ENCODE results near the gene SDR42E2. TPM values are rescaled to one million over a fixed set of nuclear protein-coding genes. Genes with fewer than 3 reads are reported as not detected.

SDR42E2 gene
- total RNA-seq, 4 donors from 2014 or later: not detected

DNA sequence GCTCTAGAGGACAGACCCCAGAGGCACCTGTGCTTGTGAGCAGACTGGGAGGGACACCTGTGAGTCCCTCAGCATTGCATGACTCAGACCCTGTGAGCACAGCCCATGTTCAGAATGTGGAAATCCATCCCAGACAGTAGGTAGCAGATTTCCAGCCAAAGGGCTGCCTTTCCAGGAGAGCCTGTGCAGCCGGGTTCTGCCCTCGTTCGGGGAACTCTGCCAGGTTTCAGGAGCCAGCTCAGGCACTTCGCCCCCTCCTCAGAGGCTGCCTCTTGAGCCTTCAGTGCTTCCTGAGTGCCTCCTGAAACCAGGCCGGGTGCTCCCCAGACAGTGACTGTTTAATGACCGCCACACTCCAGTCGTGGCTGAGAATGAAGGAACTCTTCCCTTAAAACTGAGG, 23.3 kb upstream of the SDR42E2 start:
- in situ Hi-C loops (cut with MboI; ENCODE audit: low sequenced_read_pairs in 4 of 4) (no loop called here), intact Hi-C loops (cut with DNase I; ENCODE audit: low total_unique reads) (no loop called here)
- ATAC-seq: no peak
- no peaks in the 10 kb centered on the region for H3K36me3 ChIP-seq
- DNase-seq: no peak
- no peak overlapping the region for H3K4me3 ChIP-seq
- H3K27ac ChIP-seq: no peak overlapping the region
- no peaks in the 10 kb centered on the region for H3K27me3 ChIP-seq
- no peaks in the 10 kb centered on the region for H3K4me1 ChIP-seq
- TF ChIP-seq, protein P1, sequence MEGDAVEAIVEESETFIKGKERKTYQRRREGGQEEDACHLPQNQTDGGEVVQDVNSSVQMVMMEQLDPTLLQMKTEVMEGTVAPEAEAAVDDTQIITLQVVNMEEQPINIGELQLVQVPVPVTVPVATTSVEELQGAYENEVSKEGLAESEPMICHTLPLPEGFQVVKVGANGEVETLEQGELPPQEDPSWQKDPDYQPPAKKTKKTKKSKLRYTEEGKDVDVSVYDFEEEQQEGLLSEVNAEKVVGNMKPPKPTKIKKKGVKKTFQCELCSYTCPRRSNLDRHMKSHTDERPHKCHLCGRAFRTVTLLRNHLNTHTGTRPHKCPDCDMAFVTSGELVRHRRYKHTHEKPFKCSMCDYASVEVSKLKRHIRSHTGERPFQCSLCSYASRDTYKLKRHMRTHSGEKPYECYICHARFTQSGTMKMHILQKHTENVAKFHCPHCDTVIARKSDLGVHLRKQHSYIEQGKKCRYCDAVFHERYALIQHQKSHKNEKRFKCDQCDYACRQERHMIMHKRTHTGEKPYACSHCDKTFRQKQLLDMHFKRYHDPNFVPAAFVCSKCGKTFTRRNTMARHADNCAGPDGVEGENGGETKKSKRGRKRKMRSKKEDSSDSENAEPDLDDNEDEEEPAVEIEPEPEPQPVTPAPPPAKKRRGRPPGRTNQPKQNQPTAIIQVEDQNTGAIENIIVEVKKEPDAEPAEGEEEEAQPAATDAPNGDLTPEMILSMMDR (IDR thresholded peaks at IDR 0.05 in 4 of 5, conservative IDR thresholded peaks at IDR 0.05 in 1 of 5): no peak
- no peak for TF ChIP-seq POLR2A (IDR thresholded peaks at IDR 0.05)
- no peaks in the 10 kb centered on the region for H3K9me3 ChIP-seq

DNA sequence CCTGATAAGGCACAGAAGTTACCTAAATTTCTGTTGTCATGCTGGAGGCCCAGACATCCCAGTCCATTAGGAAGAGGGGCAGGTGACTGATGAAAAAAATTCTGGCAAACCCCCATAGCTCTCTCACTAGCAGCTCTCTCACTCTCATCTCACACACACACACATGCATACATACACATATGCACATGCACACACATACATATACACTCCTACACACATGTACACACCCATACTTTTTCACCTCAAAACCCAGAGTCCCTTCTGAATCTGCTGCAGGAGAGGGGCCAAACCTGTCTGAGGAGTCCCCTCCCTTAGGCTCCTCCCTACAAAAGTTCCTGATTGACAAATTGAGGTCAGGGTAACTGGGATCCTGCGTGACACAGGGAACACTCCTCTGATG, 22.6 kb upstream of the SDR42E2 start:
- Histone ChIP-seq H3K4me3 (no peak overlapping the region), H3K9me3 (no peaks in the 10 kb centered on the region), H3K36me3 (no peaks in the 10 kb centered on the region), H3K4me1 (no peaks in the 10 kb centered on the region), H3K27ac (no peak overlapping the region), H3K27me3 (no peaks in the 10 kb centered on the region)
- in situ Hi-C loops (cut with MboI; ENCODE audit: low sequenced_read_pairs in 4 of 4) (no loop called here), intact Hi-C loops (cut with DNase I; ENCODE audit: low total_unique reads) (no loop called here)
- TF ChIP-seq, protein P1 (IDR thresholded peaks at IDR 0.05 in 4 of 5, conservative IDR thresholded peaks at IDR 0.05 in 1 of 5): no peak
- TF ChIP-seq POLR2A (IDR thresholded peaks at IDR 0.05): no peak
- DNase-seq: no peak
- no peak for ATAC-seq

DNA sequence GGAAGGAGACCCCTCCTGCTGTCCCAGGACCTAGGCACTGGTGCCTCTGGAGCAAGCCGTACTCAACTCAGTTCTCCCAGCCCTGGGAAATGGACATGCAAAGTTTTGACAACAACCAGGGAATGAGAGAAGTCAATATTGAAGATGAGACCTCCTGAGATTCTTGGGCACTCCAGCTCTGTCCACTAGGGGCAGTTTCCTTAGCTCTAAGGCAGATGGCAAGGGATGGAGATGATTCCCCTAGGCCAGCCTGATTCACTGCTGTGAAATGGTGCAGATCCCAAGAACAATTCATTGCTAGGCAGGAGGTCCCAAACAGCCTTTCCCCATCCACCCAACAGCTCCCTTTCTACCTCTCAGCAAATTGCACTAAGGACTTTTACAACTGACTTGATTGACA, 20.5 kb upstream of the SDR42E2 start:
- intact Hi-C loops (cut with DNase I; ENCODE audit: low total_unique reads): no loop called here
- ATAC-seq: no peak
- no peak for TF ChIP-seq POLR2A (IDR thresholded peaks at IDR 0.05)
- TF ChIP-seq, protein P1 (IDR thresholded peaks at IDR 0.05 in 4 of 5, conservative IDR thresholded peaks at IDR 0.05 in 1 of 5): no peak
- Histone ChIP-seq H3K9me3 (no peaks in the 10 kb centered on the region), H3K4me3 (no peak overlapping the region), H3K36me3 (no peaks in the 10 kb centered on the region), H3K4me1 (no peaks in the 10 kb centered on the region), H3K27me3 (no peaks in the 10 kb centered on the region), H3K27ac (no peak overlapping the region)
- no peak for DNase-seq
- in situ Hi-C loops (cut with MboI; ENCODE audit: low sequenced_read_pairs in 4 of 4): no loop called here

DNA sequence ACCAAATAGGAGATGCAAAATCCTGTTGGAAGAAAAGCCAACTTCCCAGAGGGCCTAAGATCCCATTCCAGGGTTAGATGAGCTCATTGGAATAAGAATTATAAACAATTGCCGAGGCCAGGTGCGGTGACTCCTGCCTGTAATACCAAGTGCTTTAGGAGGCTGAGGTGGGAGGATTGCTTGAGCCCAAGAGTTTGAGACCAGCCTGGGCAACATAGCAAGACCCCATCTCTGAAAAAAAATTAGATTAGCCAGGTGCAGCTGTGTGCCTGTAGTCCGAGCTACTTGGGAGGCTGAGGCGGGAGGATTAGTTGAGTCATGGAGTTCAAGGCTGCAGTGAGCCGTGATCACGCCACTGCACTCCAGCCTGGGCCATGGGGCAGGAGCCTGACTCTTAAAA, 17.8 kb upstream of the SDR42E2 start:
- intact Hi-C loops (cut with DNase I; ENCODE audit: low total_unique reads): no loop called here
- TF ChIP-seq, protein P1 (IDR thresholded peaks at IDR 0.05 in 4 of 5, conservative IDR thresholded peaks at IDR 0.05 in 1 of 5): no peak
- H3K9me3 ChIP-seq: no peaks in the 10 kb centered on the region
- no peak for ATAC-seq
- DNase-seq: no peak
- H3K27me3 ChIP-seq: no peaks in the 10 kb centered on the region
- H3K36me3 ChIP-seq: no peaks in the 10 kb centered on the region
- no peak overlapping the region for H3K27ac ChIP-seq
- H3K4me1 ChIP-seq: no peaks in the 10 kb centered on the region
- in situ Hi-C loops (cut with MboI; ENCODE audit: low sequenced_read_pairs in 4 of 4): no loop called here
- no peak overlapping the region for H3K4me3 ChIP-seq

DNA sequence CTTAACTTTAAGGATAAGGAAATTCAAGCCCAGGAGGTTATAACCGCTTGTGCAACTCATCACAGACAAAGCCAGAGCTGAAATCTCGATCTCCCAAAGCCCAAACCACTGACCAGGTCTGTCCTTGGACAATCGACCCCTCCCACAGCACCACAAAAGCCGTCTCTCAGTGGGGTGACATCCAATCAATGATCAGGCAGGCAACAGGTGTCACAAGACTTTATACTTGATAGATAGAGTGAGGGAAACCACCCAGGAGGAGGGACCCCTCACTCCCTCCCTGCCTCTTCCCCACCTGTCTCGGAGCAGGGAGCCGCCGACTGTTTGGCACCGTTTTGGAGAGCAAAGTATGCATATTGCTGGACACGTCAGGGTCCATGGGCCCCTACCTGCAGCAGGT, 14.5 kb upstream of the SDR42E2 start:
- in situ Hi-C loops (cut with MboI; ENCODE audit: low sequenced_read_pairs in 4 of 4) (no loop called here), intact Hi-C loops (cut with DNase I; ENCODE audit: low total_unique reads) (no loop called here)
- ATAC-seq: no peak
- H3K4me1 ChIP-seq: no peaks in the 10 kb centered on the region
- DNase-seq: no peak
- no peak overlapping the region for H3K4me3 ChIP-seq
- no peak for TF ChIP-seq POLR2A (IDR thresholded peaks at IDR 0.05)
- TF ChIP-seq, protein P1 (IDR thresholded peaks at IDR 0.05 in 4 of 5, conservative IDR thresholded peaks at IDR 0.05 in 1 of 5): no peak
- no peaks in the 10 kb centered on the region for H3K36me3 ChIP-seq
- H3K27me3 ChIP-seq: no peaks in the 10 kb centered on the region
- H3K9me3 ChIP-seq: no peaks in the 10 kb centered on the region
- no peak overlapping the region for H3K27ac ChIP-seq
